Nucleus accumbens (tissue), 56 donors: ENCODE data around the gene ZNF81.
"Not testable (repeated sequence)": the region's sequence is repeated elsewhere in the genome, so short reads cannot be mapped to it uniquely, and the experiment has no call there.

Experiments used
- DNase-seq, 56 donors: peaks; one replicate each; lab custom pipeline; 2025; lab: John Stamatoyannopoulos, UW

The ZNF81 gene

DNA sequence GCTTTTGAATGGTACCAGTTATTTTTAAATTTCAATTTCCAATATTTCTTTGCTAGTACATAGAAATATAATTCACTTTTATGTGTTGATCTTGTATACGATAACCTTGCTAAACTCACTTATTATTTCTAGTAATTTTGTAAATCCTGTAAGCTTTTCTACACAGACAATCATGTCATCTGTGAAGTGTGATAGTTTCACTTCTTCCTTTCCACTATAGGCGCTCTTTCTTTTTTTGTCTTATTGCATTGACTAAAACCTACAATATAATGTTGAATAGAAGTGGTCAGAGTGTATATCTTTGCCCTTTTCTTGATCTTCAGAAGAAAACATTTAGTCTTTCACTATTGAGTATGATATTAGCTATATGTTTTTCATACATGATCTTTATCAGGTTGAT, 90.5 kb downstream of the ZNF81 start:
- no peak for DNase-seq

DNA sequence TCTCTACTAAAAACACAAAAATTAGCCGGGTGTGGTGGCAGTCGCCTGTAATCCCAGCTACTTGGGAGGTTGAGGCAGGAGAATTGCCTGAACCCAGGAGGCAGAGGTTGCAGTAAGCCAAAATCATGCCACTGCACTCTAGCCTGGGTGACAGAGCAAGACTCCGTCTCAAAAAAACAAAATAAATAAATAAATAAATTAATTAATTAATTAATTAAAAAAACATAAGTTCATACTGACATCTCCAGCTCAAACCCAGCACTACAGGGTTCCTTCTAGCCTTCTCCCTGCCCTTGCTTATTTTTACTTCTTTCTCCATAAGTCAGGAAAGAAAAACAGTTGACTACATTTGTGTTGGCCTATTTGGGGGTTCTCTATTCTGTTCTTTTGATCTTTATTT, 95.3 kb downstream of the ZNF81 start:
- not testable (repeated sequence) for DNase-seq

DNA sequence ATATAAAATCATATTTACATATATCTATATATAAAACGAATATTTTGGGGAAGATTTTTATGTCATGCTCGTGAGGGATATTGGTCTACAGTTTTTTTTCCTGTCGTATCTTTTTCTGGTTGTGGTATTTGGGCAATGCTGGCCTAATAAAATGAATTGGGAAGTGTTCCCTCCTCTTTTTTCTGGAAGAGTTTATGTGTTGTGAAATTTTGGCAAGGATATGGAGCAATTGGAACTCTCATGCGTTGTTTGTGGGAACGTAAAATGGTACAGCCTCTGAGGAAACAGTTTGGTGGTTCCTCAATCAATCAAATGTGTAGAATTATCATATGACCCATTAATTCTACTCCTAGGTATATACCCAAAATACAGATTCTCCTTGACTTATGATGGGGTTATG, 97.2 kb downstream of the ZNF81 start:
- DNase-seq: no peak

DNA sequence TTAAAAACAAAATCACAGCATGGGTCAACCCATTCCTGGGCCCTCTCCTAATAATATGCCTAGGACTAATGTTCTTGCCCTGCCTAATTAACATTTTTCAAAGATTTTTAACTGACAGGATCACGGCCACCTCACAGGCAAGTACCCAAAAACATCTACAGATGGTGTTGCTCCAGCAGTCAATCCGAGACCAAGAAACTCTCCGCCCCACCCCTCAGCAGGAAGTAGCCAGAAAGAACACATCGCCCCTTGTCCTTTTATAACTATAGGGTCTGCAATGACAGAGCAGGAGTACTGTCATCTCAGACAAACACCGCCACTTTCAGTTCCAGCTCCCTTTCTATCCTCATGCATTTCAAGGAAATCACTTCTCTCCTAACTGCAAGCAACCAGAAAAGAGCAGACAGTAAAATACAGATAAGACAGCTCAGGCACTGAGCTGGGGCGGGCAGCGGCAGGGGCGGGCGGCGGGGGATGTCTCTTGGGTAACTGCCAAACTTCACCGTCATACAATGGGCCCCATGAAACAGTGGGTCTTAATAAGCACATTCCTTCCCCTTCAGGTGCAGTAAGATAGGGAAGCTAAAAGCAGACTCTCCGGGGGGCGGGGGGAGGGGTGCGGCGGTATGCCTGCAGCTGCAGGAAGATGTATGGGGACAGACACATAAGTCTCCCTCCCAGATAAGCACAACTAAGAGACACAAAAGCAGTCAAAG, 99.7 kb downstream of the ZNF81 start:
- DNase-seq: peak in 16 of 56 donors; percentile 0 to 29 (median 1)

DNA sequence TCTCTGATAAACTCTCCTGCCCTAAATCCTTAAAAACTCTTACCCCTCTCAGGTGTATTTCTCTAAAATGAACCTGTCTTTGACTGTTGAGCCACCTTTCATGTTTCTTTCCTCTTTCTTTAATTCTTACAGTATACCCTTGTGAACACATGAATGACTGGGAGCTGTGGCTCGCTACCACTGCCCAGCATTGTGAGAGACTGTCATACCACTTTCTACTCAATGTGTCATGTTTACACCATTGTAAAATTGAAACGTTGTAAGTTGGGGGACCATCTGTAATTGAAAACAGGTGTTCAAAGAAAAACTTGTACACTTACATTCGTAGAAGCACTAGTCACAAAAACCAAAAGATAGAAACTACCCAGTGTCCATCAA, 100.2 kb downstream of the ZNF81 start:
- no peak for DNase-seq

DNA sequence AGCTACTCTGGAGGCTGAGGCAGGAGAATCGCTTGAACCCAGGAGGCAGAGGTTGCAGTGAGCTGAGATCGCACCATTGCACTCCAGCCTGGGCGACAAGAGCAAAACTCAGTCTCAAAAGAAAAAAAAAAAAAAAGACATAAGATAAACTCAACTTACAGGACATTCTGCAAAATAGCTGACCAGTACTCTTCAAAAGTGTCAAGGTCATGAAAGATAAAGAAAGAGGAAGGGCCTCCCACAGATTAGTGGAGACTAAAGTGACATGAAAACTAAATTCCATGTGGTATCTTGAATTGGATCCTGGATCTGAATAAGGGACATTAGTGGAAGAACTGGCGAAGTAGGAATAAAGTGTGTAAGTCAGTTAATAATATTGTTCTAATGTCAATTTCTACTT, 103.7 kb downstream of the ZNF81 start:
- no peak for DNase-seq

DNA sequence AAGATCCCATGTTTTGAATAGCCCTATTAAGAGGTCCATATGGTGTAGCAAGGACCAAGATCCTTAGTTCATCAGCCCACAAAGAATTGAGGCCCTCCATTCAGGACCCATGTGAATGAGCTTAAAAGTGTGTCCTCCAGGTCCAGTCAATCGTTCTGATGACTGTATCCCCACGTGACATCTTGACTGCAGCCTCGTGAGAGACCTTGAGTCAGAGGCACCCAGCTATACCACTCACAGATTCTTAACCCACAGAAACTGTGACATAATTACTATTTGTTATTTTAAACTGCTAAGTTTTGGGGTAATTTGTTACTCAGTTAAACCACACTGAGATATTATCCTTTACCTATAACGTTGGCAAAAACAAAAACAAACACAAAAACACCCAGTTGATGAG, 104.7 kb downstream of the ZNF81 start:
- no peak for DNase-seq

DNA sequence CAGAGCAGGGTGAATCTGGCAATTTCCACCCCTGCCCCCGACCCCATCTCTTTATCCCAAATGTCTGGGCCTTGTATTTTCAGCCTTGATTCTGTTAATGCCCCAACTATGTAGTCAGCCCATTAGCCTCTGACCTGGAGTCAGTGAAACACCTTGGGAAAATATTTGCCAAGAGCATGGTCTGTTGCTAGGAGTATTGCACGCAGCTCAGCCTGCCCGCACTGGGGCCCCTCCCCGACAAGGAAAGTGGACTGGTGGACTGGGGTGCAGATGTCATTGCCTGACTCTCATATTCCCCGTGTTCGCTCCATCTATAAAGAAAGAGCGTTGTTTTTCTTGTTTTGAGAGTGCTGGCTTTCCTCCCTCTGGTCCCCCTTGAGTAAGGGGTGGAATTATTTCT, 118.6 kb downstream of the ZNF81 start:
- not testable (repeated sequence) for DNase-seq

DNA sequence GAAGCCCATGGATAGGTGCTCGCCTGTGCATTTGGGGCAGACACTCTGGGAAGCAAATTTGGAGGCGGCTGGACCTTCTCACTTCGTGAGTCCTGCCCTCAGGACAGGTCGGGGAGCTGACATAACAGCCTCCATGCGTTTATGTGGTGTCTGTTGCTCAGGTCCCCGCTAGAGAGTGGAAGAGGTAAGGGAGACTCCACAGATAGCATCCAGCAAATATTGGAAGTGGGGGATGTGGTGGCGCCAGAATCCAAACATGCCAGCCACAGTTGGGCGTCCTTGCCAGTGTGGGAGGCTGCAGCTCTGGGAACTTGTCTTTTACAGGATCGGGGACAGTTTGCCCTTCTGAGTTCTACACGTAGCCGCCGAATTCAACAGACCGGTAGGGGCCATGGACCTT, 119.3 kb downstream of the ZNF81 start:
- DNase-seq: no peak

DNA sequence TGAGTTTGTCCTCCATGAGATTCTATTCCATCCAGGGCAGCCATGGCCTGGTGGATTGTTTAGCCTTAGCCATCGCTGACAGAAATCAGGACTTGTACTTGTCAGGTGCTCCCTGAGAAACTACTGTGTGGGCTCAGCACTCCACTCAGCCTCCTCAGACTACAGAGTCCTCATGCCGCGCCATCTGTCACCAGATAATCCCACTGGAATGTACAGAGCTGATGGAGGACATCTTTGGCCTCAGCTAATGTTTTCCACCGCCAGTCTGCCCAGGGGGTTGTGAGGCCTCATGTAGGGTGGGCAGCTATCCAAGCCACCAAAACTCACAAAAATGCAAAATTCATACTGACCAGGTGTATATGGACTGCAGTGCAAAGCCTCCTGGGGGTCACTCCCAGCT, 121.5 kb downstream of the ZNF81 start:
- not testable (repeated sequence) for DNase-seq

DNA sequence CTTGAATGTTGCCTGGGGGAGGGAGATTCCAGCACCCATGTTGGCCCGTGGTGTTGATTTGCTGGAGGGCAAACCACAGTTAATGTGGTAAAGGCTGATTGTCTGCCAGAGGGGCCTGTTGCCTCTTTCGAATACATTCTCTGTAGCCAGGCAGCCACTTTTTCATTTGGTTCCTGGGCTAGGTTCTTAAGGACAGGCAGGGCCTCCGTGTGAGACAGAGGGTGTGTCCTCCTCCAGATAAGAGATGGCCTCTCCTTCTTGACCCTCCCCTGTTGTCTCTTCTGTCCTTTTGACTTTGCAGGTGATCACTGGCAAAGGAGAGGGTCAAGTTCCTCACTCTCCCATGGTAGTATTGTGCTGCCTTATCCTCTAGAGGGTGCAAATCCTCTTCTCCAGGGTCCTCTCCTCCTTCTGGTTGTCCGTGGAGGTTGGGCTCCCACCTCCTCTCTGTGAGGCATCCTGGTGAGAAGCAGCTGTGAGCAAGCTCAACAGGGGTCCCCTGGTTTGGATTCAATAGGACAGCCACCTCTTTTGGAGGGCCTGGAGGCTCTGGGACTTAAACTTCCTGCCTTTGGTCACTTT, 122.2 kb downstream of the ZNF81 start:
- no peak for DNase-seq

DNA sequence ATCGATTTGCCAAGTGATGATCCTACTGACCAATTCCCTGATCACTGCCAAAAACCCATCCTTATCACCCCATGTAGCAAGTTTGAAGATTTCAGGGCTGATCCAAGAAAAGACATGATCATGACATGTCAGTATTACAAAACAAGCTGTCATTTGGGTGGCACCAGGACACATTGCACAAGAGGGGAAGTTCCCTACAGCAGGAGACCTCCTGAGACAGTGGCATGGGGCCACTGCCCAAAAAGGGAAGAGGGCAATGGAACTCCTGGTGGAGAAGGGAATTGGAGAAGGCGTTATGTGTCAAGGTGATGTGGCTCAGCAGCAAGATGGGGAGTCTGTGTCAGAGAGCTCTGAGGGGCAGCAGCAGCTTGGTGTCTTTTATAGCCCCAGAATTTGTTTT, 123.7 kb downstream of the ZNF81 start:
- no peak for DNase-seq

DNA sequence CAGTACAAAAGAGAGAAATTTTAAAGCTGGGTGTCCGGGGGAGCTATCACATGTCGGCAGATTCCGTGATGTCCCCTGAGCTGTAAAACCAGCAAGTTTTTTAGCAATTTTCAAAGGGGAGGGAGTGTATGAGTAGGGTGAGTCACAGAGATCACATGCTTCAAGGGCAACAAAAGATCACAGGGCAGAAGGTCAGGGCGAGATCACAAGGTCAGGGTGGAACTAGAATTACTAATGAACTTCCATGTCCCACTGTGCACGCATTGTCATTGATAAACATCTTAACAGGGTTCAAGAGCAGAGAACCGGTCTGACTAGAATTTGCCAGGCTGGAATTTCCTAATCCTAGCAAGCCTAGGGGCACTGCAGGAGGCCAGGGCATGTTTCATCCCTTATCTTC, 125.1 kb downstream of the ZNF81 start:
- DNase-seq: not testable (repeated sequence)

DNA sequence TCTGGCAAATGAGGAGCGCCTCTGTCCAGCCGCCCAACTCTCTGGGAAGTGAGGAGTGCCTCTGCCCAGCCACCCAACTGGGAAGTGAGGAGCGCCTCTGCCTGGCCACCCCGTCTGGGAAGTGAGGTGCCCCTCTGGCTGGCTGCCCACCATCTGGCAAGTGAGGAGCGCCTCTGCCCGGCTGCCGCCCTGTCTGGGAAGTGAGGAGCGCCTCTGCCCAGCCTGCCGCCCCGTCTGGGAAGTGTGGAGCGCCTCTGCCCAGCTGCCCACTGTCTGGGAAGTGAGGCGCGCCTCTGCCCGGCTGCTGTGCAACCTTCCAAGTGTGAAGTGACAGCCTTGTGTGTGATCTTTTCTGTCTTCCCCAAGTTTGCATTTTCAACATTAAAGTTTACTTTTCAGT, 128.8 kb downstream of the ZNF81 start:
- DNase-seq: not testable (repeated sequence)
